GM20431 (cell line): ENCODE data around the gene P2RX7.

ENCODE experiments used
- in situ Hi-C: fragments of 300-500 bp; cut with MseI, MboI; formaldehyde crosslinking; loops from one replicate; pipeline ENCODE4 v1.15.0; 2020; ENCODE audit warnings: low sequenced_read_pairs; ENCODE audit not compliant: unreplicated experiment

Gene P2RX7

DNA sequence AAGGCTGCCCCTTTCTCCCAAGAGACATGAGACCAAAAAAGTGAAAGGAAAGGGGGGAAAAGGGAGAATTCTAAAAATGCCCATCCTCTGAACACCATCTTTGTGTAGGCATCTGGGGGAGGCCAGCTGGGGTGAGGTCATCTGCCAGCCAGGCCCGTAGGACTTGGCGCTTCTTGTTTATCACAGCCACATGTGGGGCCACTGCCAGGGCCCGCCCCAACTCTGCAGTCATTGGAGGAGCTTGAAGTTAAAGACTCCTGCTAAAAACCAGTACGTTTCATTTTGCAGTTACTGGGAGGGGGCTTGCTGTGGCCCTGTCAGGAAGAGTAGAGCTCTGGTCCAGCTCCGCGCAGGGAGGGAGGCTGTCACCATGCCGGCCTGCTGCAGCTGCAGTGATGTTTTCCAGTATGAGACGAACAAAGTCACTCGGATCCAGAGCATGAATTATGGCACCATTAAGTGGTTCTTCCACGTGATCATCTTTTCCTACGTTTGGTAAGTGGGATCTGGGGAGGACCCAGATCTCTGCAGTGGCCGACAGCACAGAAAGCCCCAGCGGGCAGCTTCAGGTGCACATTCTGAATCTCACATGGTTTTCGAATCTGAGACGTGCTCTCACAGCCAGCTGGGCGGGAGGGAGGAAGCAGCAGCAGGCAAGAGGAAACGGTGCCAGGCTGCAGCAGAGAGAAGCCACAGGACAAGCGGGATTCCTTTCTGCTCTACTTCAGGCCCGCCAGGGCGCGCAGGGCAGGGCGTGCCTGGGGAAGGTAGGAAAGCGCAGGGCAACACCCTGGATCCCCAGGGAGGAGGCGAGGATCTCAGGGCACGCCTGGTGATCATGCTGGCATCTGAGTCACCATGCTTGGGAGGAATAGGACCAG lies at the start of gene P2RX7:
P2RX7 (plus strand) TSS at position 276 of the 881 bp plus-strand sequence; CDS start at position 371, 95 bp downstream.
- in situ Hi-C loops: no loop called here

DNA sequence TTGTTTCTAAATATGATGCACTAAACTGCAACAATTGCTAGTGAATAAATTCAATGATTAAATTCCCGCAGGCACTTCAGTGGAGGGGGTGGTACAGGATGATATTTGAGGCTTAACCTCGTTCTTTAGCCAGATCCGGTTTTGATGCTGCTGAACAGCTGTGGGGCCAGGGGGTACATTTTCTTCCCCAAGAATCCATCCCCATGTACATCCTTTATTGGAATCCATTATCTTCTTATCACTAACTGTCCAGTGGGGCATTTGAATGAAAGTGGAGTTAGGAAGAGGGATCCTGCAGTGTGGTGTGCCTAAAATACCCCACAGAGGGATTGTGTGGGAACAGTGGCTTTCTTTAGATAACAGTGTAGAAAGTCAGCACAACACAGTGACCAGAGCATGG lies 48.4 kb upstream of the P2RX7 start:
- in situ Hi-C loops: no loop called here

DNA sequence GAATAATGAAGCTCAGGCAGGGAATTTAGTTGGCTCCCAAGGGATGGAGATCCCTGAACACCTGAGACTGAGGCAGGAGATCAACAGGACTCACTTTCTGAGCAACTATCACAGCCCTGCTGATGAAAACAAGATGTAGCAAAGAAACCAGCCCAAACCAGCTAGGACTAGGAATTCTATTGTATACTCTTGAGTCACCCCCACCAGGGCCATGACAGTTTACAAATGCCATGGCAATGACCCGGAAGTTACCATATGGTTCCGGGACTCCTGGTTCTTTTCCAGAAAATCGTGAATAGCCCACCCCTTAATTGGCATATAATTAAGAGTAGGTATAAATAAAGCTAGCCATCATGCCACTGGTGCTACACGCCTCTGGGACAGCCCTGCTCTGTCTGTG lies 47.6 kb upstream of the P2RX7 start:
- in situ Hi-C loops: no loop called here

DNA sequence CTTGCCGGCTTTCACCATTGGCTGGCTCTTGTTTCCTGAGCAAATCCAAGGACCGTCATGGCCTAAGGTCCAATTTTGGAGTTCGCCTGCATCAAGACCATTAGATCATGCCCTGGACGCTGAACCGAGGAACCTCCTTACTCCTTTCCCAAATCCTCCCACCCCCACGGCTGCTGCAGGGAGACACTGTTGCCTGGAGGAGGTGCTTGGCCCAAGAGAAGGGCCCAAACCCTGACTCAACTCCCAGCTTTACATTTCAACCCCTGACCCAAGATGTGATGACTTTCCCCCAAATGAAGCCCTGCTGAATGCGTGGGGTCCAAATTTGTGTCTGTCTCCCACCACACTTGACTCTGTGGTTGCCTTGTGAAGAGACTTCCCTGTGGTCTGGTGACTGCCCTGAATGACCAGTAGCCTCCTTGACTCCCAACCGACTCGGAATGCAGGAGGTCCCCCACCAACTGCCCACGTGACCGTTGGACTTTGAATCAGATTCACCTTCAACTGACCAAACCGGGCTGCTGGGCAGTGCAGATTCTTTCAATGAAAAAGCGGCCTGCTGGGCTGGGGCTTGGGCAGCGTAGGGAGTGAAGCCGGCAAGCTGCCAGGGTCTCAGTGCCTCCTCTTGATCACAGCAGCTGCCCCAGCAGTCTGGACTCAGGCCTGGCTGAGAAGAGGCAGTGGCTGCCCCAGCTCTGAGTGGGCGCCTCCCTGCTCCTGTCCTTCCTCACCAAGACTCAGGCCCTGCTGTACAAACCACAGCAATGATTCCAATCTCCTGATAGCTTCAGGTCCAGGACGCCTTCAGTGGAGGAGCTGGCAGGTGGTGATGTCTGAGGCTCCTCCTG lies 46.9 kb upstream of the P2RX7 start:
- in situ Hi-C loops: no loop called here

DNA sequence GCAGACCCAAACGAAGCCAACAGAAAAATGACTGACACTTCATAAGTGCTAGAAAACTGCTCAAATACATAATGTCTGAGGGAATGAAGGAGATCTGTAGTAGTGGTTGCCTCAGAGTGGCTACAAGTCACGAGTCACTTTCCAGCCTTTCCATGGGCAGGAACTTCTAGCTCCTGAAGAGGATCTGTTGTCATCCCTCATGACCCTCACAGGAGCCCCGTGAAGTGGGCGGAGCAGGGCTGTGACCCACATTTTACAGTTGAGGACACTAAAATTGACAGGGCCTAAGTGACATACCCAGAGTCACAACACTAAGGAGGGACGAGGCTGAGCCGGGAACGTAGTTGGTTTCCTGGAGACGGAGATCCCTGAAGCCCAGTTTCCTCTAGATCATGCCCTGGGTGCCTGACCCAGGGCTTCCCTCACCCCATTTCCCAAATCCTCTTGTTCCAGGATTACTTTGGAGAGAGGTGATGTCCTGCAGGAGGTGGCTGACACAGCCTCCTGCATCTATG lies 45.8 kb upstream of the P2RX7 start:
- in situ Hi-C loops: no loop called here

DNA sequence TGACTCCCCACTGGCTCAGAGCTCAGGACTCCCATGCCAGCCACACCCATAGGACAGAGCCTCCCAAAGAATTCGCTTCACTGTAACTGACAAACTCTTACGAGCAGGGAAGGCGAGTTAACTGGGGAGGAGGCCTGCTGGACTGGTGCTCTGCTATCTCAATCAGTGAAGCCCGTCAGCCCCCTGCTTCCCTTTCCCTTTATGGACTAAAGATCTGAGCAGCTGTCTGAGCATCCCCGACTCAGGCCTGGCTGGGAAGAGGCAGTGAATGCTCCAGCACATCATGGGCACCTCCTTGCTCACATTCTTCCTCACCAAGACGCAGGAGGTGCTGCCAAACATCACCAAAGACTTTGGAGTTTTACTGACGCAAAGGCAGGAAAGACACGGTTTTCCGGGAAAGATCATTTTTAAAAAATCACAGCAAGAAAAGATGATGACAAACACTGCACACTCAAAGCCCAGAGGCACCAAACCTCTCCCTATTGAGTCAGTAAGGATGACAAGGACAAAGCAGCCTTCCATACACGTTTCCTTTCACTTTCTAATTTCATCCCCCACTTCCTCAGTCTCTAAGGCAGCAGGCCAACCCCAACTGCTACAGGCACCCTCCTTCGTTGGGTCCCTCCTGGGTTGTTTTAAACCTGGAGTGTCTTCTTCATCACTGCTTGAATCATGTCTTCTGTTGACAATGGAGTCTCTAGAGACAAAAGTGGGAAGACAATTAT lies 45.0 kb upstream of the P2RX7 start:
- in situ Hi-C loops: no loop called here

DNA sequence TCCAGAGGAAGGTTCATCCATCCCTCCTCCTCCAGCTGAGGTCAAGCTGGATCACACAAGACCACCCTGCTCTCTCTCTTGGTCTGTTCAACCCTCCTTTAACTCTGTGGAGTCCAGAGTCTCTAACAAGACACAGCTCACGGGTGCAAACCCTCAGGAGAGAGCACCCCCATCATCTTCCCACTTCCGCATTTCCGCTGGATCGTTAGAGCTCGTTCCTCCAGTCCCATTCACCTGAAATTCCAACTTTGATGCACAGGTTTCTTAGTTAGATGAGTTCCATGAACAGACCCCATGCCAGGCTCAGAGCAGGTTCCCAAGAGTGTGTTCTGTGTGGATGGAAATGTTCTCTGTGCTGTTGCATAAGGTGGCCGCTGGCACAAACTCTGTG lies 44.5 kb upstream of the P2RX7 start:
- in situ Hi-C loops: no loop called here

DNA sequence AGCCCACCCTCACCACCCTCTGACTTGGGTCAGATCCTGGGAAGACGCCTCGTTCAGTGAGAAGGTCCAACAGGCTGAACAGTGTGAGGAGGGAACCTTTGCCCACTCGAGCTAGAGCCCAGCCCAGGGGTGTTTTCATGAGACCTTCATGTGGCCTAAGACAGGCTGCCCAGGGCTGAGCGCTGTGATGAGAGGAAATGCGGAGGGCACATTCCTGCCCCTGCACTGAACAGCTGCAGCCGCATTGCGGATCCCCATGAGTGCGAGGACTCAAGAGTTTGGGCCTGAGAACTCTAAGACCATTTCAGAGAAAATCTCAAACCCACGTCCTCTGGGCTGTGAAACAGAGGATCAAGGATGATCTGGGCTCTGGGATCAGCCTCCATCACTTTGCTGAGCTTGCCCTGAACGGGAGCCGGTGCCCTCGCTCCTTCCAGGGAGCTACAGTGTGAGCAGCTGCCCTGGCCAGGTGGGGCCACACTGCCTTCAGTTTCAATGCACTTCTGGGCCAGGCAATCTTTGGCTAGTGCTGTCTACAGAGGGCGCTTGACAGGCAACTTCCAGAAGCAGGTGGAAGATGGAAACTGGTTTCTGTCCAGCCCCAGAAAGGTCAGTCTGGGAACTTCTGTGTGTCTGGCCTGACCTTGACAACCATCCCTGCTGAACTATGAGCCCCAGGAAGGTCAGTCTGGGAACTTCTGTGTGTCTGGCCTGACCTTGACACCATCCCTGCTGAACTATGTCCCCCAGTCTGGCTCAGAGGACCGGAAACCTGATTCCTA lies 43.5 kb upstream of the P2RX7 start:
- in situ Hi-C loops: no loop called here

DNA sequence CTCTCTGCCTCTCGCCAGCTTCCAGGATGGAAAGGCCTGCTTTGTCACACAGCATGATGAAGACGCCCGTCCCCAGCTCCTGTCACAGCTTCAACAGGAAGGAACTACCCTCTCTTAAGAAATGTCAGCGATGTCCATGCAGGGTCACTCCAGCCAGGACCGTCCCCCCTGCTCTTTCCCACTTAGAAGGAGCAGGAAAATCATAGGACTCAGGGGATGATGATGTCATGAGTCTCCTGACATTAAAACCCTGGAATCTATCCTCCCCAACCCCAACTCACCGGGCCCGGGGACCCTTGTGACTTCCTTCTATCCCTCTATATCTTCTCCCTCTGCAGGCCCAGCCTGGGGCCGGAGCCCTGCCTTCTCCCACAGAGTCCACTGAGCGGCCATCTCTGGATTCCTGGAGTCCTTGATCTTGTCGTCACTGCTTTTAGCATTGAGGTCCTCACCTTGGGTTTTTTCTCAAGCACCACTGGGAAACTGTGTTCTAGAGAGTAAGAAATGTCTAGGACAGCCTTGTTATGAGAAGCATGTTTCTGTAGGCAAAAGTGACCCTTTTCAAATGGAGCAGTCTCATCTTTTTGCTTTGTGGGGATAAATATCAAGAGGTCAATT lies 42.8 kb upstream of the P2RX7 start:
- in situ Hi-C loops: no loop called here

DNA sequence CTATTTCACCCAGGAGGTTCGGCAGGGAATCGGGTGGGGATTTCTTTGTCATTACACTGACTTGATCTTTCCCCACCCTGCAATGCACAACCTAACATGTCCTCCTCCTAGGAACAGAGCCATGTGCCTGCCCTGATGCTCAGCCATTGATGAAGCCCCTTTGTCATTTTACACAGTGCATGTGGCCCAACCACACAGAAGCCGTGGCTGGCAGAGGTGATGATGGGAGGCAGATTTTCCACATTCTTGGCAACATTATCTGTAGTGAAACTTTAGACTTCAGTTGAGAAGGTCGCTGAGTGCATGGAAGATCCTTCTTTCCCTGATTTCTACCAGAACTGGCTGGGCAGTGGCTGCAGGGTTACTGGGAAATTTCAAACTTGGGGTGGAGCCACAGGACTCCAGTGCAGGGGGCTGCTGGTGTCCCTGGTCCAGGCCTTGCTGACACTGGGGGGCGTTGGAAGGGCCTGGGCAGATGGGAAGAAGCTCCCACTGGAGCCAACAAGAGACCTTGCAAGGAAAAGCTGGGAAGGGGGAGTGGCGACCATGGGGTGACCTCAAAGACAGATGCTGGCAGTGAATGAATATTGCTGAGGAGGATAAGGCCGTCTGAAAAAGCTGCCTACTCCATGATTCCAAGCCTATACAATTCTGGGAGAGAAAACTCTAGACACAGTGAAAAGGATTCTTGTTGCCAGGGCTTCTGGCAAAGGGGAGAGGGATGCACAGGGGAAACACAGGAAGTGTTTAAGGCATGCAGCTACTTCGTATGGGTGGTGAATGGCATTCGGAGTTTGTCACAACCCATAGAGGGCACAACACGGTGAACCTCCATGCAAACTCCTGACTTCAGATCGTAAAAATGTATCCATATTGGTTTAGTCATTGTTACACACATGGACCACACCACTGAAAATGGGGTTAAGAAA lies 41.8 kb upstream of the P2RX7 start:
- in situ Hi-C loops: no loop called here

DNA sequence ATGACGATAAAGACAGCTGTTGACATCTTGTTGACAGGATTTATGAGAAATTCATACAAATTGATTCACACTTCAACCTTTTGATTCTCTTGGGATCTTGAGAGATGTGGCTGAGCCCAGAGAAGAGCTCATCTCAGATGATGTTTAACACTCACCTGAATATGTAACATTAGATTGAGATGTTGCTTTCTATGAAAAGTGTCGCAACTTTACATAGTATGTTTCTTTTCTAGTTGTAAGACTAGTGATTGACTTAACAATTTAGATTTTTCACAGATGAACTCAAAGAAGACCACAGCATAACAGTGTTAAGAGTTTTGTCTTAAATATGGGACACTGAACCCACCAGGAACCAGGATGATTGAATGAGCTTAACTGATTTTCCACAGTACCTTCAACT lies 40.6 kb upstream of the P2RX7 start:
- in situ Hi-C loops: no loop called here

DNA sequence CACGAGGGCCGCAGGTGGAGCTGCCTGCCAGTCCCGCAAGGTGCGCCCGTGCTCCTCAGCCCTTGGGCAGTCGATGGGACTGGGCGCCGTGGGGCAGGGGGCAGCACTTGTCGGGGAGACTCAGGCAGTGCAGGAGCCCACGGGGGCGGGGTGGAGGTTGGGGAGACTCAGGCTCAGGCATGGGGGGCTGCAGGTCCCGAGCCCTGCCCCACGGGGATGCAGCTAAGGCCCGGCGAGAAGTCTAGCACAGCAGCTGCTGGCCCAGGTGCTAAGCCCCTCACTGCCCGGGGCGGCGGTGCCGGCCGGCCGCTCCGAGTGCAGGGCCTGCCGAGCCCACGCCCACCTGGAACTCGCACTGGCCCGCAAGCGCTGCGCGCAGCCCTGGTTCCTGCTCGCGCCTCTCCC lies 39.2 kb upstream of the P2RX7 start:
- in situ Hi-C loops: no loop called here

DNA sequence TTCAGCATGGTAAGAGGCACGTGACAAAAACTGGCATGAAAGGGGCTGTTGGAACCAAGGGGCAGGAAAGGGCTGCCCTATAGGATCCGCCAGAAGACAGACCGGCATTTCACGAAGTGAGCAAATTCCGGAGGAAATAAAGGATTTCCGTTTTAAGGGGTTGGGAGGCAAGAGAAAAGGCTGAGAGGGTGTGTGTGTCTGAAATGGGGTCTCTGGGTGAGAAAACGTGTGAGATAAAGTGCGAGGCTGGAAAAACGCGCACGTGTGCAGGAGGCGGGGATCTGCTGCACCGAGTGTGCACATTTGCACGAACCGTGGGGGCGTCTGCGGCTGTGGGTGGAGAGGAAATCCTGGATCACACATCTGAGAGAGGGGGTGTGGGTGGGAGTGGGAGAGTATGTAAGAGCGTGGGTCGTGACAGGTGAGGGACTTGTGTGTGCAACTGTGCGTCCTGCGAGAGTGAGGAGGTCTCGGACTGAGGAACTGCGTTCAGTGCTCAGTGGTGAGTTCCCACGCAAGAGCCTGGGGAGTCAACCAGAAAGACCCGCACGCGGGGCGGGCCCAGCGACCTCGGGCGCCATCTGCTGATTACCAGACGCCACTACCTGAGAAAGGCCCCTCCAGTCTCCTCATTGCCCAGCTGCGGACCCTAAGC lies 37.0 kb upstream of the P2RX7 start:
- in situ Hi-C loops: no loop called here

DNA sequence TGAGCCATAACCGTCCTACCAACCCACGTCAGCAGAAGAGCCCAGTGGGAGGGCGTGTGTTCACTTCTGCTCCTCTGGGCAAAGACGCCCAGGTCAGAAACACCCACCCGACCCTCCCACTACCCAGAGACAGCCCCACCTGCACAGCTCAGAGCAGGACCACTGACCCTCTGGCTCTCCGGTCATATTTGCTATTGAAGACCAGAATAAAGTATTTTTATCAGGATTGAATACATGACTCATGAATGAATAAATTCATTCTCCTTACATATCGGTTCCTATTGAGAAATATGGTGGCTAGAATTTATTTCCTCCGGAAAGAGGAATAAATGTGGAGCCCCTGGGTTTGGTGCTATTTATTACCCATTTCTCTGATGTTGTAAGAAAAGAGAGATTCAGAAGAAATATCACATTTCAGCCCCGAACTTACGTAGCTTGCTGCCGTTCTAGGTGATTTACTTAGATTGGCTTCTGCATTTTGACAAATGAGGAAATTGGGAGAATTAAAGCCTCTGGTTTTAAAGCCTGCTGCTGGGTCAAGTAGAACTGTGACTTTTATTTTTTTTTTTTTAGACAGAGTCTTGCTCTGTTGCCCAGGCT lies 36.4 kb upstream of the P2RX7 start:
- in situ Hi-C loops: no loop called here

DNA sequence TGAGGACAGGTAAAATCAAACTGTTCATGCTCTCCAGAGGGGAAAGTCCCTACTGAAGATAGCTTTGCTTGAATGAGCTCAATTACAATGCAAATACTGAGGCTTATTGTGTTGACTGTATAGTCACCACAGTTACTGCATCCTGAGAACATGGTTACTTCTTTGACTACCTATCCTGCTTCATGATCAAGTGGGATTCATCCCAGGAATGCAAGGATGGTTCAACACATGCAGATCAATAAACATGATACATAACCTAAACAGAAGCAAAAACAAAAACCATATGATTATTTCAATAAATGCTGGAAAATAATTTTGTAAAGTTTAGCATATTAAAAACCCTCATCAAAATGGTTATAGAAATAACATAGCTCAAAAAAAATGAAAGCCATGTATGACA lies 32.9 kb upstream of the P2RX7 start:
- in situ Hi-C loops: no loop called here

DNA sequence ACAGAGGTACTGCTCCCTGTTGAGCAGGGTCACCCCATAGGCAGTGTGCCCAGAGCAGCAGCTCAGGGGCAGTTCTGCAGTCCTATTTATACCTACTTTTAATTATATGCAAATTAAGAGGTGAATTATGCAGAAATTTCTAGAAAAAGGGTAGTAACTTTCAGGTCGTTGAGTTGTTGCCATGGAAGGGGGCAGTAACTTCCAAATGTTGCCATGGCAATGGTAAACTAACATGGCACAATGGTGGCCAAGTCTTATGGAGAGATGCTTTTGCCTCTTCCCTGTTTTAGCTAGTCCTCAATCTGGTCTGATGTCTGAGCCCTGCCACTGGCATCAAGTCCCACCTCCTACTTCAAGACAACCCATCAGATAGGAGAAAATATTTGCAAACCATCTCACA lies 30.4 kb upstream of the P2RX7 start:
- in situ Hi-C loops: no loop called here

DNA sequence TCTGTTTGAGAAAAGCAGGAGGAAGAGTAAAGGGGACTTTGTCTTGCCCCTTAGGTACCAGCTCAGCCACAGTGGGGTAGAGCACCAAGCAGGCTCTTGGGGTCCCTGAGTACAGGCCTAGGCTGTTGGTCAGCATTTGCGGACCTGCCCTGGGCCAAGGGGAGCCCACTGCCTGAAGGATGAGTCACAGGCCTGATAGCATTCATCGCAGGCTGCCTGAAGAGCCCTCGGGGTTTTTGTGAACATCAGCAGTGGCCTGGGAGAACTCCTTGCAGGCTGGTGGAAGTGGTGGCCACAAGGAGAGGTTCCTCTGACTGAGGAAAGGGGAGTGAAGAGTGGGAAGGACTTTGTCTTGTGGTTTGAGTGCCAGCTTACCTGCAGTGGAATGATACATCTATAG lies 25.0 kb upstream of the P2RX7 start:
- in situ Hi-C loops: no loop called here
